ENCODE data around the gene BUB1.
"Not testable (repeated sequence)": the region's sequence is repeated elsewhere in the genome, so short reads cannot be mapped to it uniquely, and the experiment has no call there.

BUB1 gene

DNA sequence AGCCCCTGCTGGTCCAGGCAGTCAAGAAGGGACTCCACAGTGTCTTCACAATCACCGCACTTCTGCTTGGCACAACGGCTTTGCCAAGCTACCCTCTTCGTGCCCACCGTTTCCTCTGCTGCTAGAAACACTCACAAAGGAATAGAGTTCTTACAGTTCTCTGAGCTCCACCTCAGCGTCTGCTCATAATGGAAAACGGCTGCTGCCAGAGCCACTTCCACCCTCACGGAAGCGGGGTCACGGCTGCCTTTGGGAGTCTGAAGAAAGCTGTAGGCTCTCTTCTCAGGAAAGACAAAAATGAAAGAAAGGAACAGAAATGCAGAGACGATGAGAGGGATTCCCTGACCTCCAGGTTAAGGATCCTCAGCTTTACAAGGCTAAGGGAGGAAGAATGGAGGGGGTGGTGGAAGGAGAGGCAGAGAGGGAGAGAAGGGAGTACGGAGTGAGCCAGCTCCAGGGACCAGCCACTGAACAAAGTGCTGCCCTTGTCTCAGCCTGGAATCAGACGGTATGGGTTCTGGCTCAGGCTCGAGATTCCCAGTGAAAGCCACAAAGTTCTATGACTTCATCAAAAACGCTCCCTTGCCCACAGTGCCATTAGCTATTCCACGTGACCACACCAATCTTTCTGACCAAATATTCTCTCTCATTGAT lies 88.1 kb downstream of the BUB1 start:
- DNase-seq, result not testable (repeated sequence)

DNA sequence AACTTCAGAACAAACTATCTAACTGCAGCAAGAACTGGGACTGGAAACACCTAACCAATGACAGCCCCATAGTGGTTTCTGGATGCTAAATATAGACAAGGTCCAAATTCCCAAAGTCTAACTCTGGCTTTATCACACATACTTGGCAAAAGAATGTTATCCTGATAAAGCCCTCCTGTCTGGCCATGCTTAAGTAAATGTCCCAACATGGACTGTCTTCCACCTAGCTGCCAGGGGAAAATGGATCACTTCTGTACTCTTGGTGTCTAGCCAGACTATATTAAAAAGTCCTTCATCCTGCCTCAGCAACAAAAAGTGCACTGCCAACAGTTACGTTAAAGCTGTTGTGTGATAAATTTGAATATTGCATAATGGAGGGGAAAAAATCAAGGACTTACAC lies 89.3 kb downstream of the BUB1 start:
- DNase-seq, result not testable (repeated sequence)
